MV-4-11 (cell line): Measurements from ENCODE around the gene ARL6IP6.

Source experiments
- DNase-seq: peaks from one replicate; lab custom pipeline; 2025; lab: John Stamatoyannopoulos, UW

The ARL6IP6 gene

DNA sequence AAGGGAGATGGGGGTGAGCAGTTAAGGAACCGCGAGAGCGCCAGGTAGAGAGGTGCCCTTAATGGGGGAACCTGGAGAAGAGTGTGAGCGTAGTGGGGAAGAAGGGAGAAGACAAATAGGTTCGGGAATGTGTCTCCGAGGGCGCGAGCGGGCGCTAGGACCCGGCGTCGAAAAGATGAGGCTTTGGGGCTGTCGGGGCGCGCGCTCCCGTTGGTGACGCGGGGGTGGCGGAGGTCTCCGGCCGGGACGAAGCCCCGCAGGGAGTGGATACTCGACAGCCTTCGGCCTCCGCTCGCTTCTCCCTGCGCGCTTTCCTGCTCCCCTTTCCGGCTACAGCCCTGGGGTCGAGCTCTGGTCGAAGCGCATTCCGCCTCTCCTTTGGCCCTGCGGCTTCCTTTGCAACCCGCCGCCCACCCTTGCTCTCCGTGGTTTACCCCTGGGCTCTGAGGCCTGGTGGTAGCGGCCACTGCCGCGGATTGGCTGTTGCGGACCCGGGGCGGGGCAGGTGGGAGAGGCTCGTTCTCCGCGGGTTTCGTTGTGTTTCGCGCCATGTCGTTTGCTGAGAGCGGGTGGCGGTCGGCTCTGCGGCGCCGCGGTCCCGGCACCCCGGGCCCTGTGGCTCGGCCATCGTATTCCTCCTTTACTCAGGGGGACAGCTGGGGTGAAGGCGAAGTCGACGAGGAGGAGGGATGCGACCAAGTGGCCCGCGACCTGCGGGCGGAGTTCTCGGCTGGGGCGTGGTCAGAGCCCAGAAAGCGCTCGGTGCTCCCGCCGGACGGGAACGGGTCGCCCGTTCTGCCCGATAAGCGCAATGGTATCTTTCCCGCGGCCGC is at the start of gene ARL6IP6:
Gene ARL6IP6, plus strand, starts transcription at position 545 of the 833 bp plus-strand sequence. Its CDS starts 5 bp downstream, at position 550.
- DNase-seq: peak; percentile 85

DNA sequence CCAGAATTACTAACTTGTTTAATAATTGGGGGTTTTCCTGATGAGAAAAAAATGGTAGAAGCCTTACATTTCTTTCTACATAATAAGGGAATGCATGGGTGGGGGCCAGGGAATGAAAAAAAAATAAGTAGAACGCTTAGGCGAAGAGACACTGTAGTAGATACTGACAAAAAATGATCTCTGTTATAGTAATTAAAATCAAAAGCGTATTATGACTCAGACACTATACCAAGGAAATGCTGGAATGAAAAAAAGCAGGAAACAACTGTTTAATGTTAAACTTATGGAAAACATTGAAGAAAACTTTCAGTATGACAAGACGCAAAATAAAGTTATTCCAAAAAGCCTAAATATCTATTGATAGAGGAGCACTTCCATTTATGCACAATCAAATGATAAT is 44.1 kb upstream of the ARL6IP6 start:
- no peak for DNase-seq

DNA sequence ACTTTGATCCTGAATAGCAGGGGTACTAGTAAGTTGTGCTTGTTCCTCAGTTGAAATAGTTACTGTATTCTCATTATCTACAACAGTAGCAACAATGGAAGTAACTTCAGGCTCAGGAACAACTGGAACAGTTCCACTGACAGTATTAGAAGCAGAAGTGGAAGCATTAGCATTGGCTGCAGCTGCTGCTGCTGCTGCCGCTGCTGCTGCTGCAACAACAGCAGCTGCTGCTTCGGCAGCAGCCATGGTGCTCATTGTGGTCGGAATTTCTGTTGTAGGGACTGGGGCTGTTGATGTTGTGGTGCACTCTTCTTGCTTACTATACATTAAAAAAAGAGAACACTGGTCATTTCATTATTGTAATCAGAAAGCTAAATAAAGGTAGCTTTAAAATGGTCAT is 42.0 kb upstream of the ARL6IP6 start:
- DNase-seq: peak; percentile 22

DNA sequence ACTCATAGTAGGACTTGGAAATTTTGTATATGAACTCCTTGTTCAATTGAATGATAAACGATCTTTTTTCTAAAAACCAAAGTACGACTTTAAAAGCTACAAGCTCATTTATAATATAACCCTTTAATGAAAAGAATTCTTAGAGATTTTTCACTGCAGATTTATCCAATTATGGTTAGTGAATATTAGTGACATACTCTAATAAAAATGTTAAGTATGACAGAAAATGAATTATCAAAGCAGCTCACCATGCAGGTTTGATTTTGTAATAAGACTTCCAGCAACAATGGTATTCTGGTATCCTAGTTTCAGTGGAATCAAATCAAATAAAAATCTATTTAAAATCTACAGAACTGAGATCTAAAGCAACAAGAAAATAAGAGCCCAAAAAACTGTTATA is 39.6 kb upstream of the ARL6IP6 start:
- no peak for DNase-seq

DNA sequence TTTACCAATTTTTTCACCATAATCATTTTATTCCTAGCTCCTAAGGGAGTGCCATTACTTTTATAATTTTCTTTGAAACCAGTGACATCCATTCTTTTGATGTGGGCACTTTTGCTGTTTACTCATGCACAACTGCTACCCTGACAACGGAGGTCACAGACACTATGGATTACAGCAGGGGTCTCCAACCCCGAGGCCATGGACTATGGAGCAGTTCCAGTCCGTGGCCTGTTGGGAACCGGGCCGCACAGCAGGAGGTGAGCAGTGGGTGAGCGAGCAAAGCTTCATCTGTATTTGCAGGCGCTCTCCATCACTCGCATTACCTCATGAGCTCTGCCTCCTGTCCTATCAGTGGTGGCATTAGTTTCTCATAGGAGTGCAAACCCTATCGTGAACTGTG is 35.8 kb upstream of the ARL6IP6 start:
- DNase-seq: no peak

DNA sequence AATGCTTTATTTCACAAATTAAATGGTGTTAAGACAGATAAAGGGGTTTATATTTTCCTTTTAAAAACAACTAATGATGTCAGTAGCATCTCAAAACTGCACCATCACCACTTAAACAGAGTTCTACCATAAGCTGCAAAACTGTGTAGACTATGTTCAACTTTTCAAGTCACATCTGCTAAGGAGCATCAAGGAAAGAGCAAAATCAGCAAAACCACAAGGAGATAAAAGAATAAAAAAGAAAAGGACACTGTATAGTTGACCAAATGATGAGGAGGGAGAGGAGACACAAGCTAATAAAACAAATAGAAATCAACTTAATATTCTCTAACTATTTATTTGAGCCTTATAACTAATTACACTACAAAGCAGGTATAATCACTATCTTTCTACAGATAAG is 35.0 kb upstream of the ARL6IP6 start:
- no peak for DNase-seq

DNA sequence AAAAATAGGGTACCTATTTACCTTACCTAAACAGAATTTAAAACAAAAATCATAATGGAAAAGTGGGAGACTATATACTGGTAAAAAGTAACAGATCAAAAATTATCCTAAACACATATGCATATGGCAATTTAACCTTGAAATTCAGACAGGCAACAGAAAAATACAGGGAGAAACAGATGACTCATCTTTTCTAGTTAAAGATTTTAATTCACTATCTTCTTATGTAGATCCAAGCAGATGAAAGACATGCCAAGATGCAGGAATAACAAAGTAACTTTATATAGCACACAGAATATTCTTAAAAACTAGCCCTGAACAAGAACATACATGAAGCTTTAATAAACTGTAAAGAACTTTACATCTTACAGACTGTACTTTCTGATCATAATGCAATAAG is 32.1 kb upstream of the ARL6IP6 start:
- DNase-seq: no peak

DNA sequence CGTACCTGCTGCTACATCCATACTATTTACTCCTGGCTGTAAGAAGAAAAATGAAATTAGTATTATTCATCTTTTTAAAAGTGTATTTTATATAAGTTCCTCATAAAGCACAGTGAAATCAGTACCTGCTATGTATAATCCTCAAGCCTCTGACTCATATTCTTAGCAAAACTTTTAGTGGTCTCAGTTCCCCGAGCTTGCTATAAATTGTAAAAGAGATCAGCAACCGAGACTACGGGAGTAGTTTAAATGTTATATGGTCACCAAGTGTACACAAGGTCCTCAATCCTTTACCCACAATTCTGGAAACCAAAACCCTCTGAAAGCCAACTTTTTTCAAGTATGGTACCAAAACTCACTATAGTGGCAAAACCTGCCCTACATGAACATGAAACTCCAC is 25.4 kb upstream of the ARL6IP6 start:
- DNase-seq: peak; percentile 18

DNA sequence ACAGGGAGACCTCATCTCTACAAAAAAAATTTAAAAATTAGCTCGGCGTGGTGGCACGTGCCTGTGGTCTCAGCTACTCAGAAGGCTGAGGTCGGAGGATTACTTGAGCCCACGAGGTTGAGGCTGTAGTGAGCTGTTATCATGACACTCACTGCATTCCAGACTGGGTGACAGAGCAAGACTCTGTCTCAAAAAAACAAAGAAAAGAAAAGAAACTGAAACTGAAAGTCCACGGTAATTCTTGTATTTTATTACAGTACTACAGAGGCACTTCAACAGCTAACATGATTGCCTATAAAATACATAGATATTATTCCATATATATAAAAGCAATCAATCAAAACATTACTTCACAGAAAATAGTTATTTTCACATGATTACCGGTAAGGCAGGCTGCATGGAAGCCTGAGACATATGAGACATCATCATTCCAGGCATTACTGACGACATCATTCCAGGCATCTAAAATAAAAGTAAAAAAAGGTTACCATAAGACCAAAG is 24.2 kb upstream of the ARL6IP6 start:
- peak; percentile 64 for DNase-seq

DNA sequence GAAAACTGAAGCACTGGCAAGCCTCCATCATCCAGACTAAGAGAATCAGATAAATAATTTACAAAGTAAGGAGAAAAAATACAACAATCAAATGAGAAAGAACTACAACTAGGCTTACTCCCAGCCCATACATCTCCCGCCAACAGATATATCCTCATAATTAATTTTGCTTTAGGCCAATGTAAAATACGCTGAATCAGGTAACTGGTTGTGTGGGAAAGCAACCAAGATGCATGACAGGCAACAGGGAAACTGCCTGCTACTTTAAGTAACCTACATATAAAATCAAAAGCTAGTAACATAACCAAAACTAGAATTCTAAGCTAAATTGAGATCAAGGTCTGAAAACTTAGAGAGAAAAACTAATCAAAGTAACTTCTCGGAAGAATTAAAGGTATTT is 22.7 kb upstream of the ARL6IP6 start:
- DNase-seq: no peak

DNA sequence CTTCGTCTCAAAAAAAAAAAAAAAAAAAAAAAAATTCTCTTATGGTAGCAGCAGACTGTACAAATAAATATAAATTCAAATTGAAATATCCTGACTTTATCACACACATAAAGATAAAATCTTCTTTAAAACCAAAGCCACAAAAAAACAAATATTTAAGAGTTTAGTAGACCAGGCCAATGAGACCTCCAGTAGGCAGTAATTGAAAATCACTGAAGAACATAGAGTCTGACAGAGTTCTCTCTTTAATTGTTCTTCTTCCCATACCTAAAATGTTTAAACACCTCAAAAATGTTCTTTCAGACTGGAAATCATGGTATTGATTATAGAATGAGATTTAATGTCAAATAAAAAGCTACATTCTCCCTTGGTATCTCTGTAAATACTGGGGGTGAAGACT is 21.9 kb upstream of the ARL6IP6 start:
- DNase-seq: no peak

DNA sequence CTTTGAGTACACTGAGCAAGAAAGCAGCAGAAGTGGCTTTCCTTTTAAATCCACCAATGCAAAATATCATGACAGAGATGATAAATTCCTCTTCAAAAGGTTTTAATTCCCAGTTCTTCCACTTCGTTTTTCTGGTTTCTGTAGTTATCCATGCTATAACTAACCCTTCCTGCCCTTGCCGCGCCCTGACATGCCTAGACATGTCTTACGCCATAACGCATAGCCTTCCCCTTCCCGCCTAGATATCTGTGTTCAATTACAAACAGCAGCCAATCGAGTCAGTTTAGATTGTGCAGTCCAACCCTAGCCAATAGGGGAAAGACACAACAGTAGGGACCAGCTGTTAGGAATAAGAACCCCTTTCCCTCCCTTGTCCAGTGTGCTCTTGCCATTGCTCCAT is 17.2 kb upstream of the ARL6IP6 start:
- no peak for DNase-seq

DNA sequence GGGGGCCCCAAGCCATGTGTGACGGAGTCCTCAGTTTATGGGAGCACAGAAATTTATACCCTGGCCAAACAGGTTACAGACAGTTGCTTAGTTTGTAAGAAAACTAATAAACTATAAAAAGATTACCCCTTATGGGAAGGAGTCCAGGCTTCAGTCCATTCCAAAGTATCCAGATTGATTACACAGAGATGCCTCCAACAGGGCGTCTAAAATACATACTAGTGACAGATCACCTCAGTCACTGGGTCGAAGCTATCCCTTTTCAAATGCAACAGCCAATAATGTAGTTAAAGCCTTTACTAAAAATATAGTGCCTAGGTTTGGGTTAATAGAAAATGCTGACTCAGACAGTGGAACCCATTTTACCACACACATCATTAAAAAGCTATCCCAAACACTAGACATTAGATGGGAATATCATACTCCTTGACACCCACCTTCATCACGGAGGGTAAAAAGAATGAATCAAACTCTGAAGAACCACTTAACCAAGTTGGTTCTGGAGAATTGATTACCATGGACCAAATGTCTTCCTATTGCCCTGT is 11.9 kb upstream of the ARL6IP6 start:
- DNase-seq: no peak

DNA sequence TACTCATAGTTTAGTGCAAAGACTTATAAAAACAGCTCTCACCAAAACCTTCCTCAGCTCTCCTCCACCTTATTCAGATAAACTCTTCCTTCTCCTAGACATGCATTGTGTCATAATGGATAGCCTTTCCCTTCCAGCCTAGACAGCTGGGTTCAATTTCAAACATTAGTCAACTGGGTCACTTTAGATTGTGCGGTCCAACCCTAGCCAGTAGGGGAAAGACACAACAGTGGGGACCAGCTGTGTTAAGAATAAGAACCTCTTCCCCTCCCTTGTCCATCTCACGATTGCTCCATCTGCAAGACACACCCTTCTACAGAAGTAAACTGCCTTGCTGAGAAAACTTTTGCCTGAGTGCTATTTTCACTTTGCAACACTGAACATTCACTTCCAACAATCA is 9.7 kb upstream of the ARL6IP6 start:
- DNase-seq: no peak

DNA sequence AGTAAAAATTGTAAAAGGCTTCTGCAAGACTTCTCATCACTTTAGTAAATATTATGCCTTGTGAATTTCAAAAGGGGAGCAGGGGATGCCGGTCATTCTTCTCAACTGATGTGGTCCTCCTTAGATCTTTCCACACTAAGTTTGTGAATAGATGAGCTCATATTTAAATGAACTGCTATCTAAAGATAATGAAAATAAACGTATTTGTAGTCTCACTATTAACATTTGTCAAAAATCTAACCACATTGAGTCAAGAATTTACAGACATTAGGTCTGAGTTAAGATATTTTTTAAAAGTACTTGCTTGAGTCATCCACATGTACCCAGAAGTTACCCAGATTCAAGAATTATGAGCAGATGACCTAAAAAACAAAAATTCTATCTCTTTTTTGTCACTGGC is 7.7 kb upstream of the ARL6IP6 start:
- DNase-seq: no peak

DNA sequence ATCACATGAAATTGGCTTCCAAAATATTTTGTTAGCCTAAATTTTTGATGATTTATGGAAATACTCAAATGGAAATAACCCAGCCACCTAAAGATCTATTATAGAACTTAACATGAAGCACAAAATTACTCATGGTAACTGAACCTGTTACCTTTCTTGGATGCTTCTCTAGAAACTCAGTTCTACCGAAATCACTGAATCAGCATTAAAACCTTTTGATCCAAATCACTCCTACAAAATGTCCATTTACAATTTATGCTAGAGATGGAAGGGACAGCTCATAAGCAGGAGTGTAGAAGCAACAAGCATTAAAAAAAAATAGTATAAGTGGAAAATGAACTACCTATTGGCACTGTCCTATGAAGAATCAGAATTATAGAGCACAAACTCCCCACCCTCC is 3.3 kb upstream of the ARL6IP6 start:
- no peak for DNase-seq

DNA sequence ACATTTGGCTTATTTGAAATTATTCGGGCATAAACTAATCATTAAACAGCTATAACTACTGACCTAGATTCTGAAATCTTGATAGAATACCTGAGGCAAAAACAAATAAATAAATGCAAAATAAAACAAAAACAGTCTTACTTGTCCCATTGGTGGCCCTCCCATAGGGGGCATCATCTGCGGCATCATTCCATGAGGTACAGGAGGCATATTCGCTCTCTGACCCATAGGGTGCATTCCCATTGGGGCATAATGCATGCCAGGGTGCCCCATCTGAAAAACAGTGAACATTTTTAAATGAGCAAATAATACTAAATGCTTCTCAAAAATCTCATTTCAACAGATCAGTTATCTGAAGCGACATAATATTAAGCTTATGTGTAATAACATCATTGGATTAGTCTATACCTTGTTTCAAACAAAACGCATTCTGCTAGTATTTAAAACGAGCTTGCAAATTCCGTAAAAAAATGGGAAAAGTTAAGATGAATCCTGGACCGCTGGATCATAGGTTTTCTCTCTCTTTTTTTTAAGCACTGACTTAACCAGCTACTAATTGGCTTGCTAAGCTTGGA is 2.5 kb upstream of the ARL6IP6 start:
- peak; percentile 33 for DNase-seq

DNA sequence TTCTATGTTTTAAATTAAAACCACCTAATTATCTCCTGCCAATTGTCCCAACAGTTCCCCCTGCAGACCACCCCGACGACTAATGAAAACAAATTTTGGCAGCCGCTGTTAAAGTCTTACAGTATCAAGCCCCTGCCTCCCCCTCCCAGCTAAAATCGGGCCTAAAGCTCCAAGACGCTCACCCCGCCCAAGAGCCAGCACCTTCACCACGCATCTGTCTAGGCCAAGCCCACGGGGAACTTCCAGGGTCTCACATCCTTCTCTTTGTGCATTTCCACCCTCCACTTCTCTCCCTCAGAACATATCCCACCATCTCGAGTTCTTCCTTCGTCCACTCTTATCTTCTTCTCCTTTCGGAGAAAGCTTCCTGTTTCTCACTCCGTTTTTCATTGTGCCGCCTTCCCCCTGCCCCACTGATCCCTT is 1.6 kb upstream of the ARL6IP6 start:
- DNase-seq: peak; percentile 74

DNA sequence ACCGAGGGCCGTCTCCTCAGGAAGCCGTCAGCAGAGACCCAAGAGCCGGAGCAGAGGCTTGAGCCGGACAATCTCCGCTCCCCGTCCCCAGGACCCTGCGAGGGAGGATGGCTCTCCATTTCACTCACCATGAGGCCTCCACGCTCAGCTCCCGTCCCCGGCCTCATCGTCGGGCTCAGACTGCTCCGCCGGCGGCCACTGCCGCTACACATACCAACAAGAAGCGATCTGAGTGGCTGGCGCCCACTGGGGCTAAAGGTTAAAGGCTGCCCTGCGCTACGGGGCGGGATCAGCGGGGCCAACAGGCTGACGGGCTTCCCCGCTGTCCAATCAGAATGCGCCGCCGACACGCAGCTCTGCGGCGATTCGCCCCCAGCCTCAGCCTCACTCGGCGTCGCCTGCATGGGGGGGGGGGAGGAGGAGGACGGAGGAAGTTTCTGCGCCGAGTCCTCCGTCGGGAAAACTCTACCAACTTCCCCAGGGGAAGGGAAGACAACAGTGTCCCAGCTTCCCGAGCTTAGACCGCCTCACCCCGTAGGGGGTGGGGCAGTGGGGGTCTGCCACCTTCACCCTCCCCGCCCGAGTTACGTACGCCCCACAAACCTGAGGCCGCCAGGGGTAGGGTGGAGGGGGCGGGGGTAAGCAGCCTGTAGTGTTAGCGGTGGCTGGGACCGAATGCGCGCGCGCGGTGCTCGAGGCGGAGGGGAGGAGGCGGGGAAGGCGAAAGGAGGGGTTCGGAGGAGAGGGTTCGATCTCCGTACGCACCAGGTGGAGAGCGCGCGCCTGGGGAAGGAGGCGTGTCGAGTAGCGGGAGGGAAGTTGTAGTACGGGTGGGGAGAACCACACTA is 968 bp upstream of the ARL6IP6 start, which contains the start of gene PRPF40A:
Gene PRPF40A, minus strand, starts transcription at position 234 of the 848 bp plus-strand sequence. Its CDS starts 22 bp downstream, at position 212.
- DNase-seq: peak; percentile 98

DNA sequence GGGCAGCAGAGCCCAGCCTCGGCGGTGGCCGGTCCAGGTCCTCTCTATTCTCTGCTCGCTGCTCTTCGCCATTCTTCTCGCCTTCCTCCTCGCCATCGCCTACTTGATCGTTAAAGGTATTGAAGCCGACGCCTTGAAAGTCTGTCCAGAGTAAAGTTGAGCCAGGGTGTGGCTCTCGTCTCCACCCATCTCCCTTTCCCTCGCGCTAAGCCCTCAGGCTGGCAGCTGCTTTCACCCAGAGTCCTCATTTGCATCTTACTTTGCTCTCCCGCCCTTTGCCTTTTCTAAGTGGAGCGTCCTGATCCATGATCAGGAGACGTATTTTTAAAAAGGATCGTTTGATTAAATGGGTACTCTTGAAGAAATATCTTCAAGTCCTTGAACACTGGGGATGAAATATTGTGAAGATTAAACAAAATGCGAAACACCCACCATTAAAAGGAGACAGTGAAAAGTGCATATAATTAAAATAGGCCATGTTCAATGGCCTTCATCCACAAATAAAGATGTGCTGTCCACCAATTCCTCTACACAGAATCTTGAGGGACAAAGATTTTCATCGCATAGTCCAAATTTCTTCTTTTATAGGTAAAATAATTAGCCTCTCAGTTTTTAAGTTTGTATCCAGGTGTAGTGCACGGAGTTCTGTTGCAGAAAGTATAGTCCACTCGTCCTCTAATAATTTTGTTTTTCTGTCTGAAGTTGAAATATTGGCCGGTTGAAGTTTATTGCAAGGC is 657 bp downstream of the ARL6IP6 start:
- peak; percentile 60 for DNase-seq

DNA sequence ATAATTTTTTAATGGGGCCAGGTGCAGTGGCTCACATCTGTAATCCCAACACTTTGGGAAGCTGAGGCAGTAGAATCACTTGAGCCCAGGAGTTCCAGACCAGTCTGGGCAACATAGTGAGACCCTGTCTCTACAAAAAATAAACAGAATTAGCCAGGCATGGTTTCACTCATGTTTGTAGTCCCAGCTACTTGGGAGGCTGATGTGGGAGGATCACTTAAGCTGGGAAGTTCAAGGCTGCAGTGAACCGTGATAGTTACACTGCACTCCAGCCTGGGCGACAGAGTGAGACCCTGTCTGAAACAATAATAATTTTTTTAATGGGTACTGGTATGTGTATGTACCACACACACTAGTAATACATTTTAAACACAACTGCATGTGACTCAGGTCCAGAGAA is 2.4 kb downstream of the ARL6IP6 start:
- DNase-seq: no peak
